CD8-positive, alpha-beta memory T cell (primary cell): Measurements from ENCODE around the gene MEGF6. TPM values are rescaled to one million over a fixed set of nuclear protein-coding genes. Genes with fewer than 3 reads are reported as not detected.

Source experiments
- CTCF ChIA-PET: fragments of 350-600 bp; sonication (Branson Sonifier 250); formaldehyde crosslinking; loops from one replicate; lab custom pipeline; 2021; ENCODE audit warnings: antibody characterized with exemption; lab: Charles Lee
- POLR2A ChIA-PET: fragments of 350-600 bp; sonication (Branson Sonifier 250); formaldehyde crosslinking; loops from one replicate; lab custom pipeline; 2021; ENCODE audit warnings: antibody characterized with exemption; lab: Charles Lee
- DNase-seq, 5 donors: peaks; one replicate each; pipeline versions ENCODE4 v3.0.0 to v3.0.0-alpha.2; 2020 to 2022; ENCODE audit warnings: mixed read lengths in 1 of 5
- H3K27ac ChIP-seq: one replicate; pipeline ENCODE4 v1.7.0; 2013; ENCODE audit warnings: low read depth, mild to moderate bottlenecking, low read length, moderate library complexity
- H3K27me3 ChIP-seq: 2 replicates; pipeline ENCODE4 v1.7.0; 2013; ENCODE audit warnings: low read length, mild to moderate bottlenecking; ENCODE audit not compliant: insufficient read depth, poor library complexity, severe bottlenecking
- H3K36me3 ChIP-seq: 2 replicates; pipeline ENCODE4 v1.7.0; 2013; ENCODE audit warnings: mild to moderate bottlenecking, low read length, moderate library complexity; ENCODE audit not compliant: insufficient read depth
- H3K4me1 ChIP-seq: 2 replicates; pipeline ENCODE4 v1.7.0; 2013; ENCODE audit warnings: mild to moderate bottlenecking, low read length, moderate library complexity; ENCODE audit not compliant: insufficient read depth
- H3K4me3 ChIP-seq: 2 replicates; pipeline ENCODE4 v1.7.0; 2013; ENCODE audit warnings: mild to moderate bottlenecking, low read length
- H3K9me3 ChIP-seq: 2 replicates; pipeline ENCODE4 v1.7.0; 2013; ENCODE audit warnings: mild to moderate bottlenecking, low read length
- H3K27ac Mint-ChIP-seq, 8 donors: one replicate each; pipeline ENCODE4 v1.8.0; 2020 to 2021; ENCODE audit warnings: mixed read lengths in 8 of 8, mild to moderate bottlenecking in 6 of 8, inconsistent platforms in 3 of 8, moderate library complexity in 3 of 8
- H3K27me3 Mint-ChIP-seq, 2 donors: one replicate each; pipeline ENCODE4 v1.8.0; 2020 to 2021; ENCODE audit warnings: mixed read lengths in 2 of 2, mild to moderate bottlenecking in 1 of 2, moderate library complexity in 1 of 2
- H3K36me3 Mint-ChIP-seq, 3 donors: one replicate each; pipeline ENCODE4 v1.8.0; 2020 to 2021; ENCODE audit warnings: mixed read lengths in 3 of 3, inconsistent platforms in 1 of 3, mild to moderate bottlenecking in 1 of 3
- H3K4me1 Mint-ChIP-seq, 3 donors: one replicate each; pipeline ENCODE4 v1.8.0; 2020 to 2021; ENCODE audit warnings: mixed read lengths in 3 of 3, inconsistent platforms in 1 of 3, mild to moderate bottlenecking in 1 of 3
- H3K4me3 Mint-ChIP-seq, 7 donors: one replicate each; pipeline ENCODE4 v1.8.0; 2020 to 2021; ENCODE audit warnings: mixed read lengths in 7 of 7, mild to moderate bottlenecking in 6 of 7, moderate library complexity in 4 of 7, inconsistent platforms in 2 of 7
- H3K9me3 Mint-ChIP-seq, 5 donors: one replicate each; pipeline ENCODE4 v1.8.0; 2020 to 2022; ENCODE audit warnings: mixed read lengths in 5 of 5, mild to moderate bottlenecking in 3 of 5, moderate library complexity in 2 of 5, inconsistent platforms in 1 of 5
- polyA plus RNA-seq: library from polyadenylated mRNA; unstranded; fragments of 300-500 nt; fragmentation: Illumina TruSeq; gene quantifications from one replicate; pipeline ENCODE4 v1.2.3, GENCODE V29; 2021
- total RNA-seq, 2 experiments: library from RNA; stranded (reverse); gene quantifications; one replicate each; pipeline ENCODE4 v1.2.3, GENCODE V29; 2021

Gene MEGF6
- total and polyA plus RNA-seq, 3 experiments from 2014 or later = 3.4 to 12.0 (median 10.8) TPM

- H3K4me3 ChIP-seq = no peak overlapping the region
- H3K36me3 ChIP-seq = no peaks in the 10 kb centered on the region
- Mint-ChIP-seq H3K36me3 (no peaks in the 10 kb centered on the region), H3K27me3 (no peaks in the 10 kb centered on the region), H3K4me1 (no peaks in the 10 kb centered on the region), H3K4me3 (no peak overlapping the region), H3K9me3 (no peaks in the 10 kb centered on the region), H3K27ac (no peak overlapping the region)
- no peak overlapping the region for H3K27ac ChIP-seq
- DNase-seq = no peak
- H3K4me1 ChIP-seq = no peaks in the 10 kb centered on the region
- H3K9me3 ChIP-seq = no peaks in the 10 kb centered on the region
- H3K27me3 ChIP-seq = no peaks in the 10 kb centered on the region
- ChIA-PET CTCF (no interaction called here), POLR2A (no interaction called here)
These were observed 65.8 kb downstream of the MEGF6 start for GRCh38 chr1:3545363-3546047.

GRCh38 chr1:3544040-3544977, 67.0 kb downstream of the MEGF6 start:
- ChIA-PET POLR2A (no interaction called here), CTCF (no interaction called here)
- no peaks in the 10 kb centered on the region for H3K27me3 Mint-ChIP-seq
- Histone ChIP-seq H3K9me3 (no peaks in the 10 kb centered on the region), H3K27ac (no peak overlapping the region), H3K4me3 (no peak overlapping the region), H3K36me3 (no peaks in the 10 kb centered on the region), H3K27me3 (no peaks in the 10 kb centered on the region), H3K4me1 (no peaks in the 10 kb centered on the region)
- no peak overlapping the region for H3K4me3 Mint-ChIP-seq
- no peak overlapping the region for H3K27ac Mint-ChIP-seq
- no peaks in the 10 kb centered on the region for H3K9me3 Mint-ChIP-seq
- DNase-seq = no peak
- no peaks in the 10 kb centered on the region for H3K4me1 Mint-ChIP-seq
- H3K36me3 Mint-ChIP-seq = no peaks in the 10 kb centered on the region

GRCh38 chr1:3543076-3544039, 68.0 kb downstream of the MEGF6 start:
- Mint-ChIP-seq H3K4me3 (no peak overlapping the region), H3K36me3 (no peaks in the 10 kb centered on the region), H3K27ac (no peak overlapping the region), H3K27me3 (no peaks in the 10 kb centered on the region), H3K4me1 (no peaks in the 10 kb centered on the region), H3K9me3 (no peaks in the 10 kb centered on the region)
- no peak overlapping the region for H3K4me3 ChIP-seq
- no peak for DNase-seq
- CTCF ChIA-PET = interaction anchor here (0.9 kb wide), 1 partner anchor 53 kb away, joined by 3 read pairs; no protein-coding TSS in a partner anchor
- H3K9me3 ChIP-seq = no peaks in the 10 kb centered on the region
- H3K27me3 ChIP-seq = no peaks in the 10 kb centered on the region
- no peak overlapping the region for H3K27ac ChIP-seq
- H3K4me1 ChIP-seq = no peaks in the 10 kb centered on the region
- POLR2A ChIA-PET = no interaction called here
- H3K36me3 ChIP-seq = no peaks in the 10 kb centered on the region

GRCh38 chr1:3542676-3543075, 68.6 kb downstream of the MEGF6 start:
- ChIA-PET CTCF (interaction anchor here (0.9 kb wide), 1 partner anchor 52 kb away, joined by 3 read pairs; no protein-coding TSS in a partner anchor), POLR2A (no interaction called here)
- Histone ChIP-seq H3K9me3 (no peaks in the 10 kb centered on the region), H3K27ac (no peak overlapping the region), H3K27me3 (no peaks in the 10 kb centered on the region), H3K4me3 (no peak overlapping the region), H3K36me3 (no peaks in the 10 kb centered on the region), H3K4me1 (no peaks in the 10 kb centered on the region)
- H3K36me3 Mint-ChIP-seq = no peaks in the 10 kb centered on the region
- H3K27me3 Mint-ChIP-seq = no peaks in the 10 kb centered on the region
- no peaks in the 10 kb centered on the region for H3K9me3 Mint-ChIP-seq
- no peak overlapping the region for H3K27ac Mint-ChIP-seq
- no peak for DNase-seq
- no peak overlapping the region for H3K4me3 Mint-ChIP-seq
- H3K4me1 Mint-ChIP-seq = no peaks in the 10 kb centered on the region

- DNase-seq = no peak
- Mint-ChIP-seq H3K27me3 (no peaks in the 10 kb centered on the region), H3K36me3 (no peaks in the 10 kb centered on the region), H3K4me1 (no peaks in the 10 kb centered on the region), H3K9me3 (no peaks in the 10 kb centered on the region), H3K4me3 (no peak overlapping the region), H3K27ac (peak overlapping the region in 1 of 8 donors; percentile 47)
- POLR2A ChIA-PET = no interaction called here
- H3K4me3 ChIP-seq = no peak overlapping the region
- H3K36me3 ChIP-seq = no peaks in the 10 kb centered on the region
- H3K9me3 ChIP-seq = no peaks in the 10 kb centered on the region
- no peak overlapping the region for H3K27ac ChIP-seq
- H3K27me3 ChIP-seq = no peaks in the 10 kb centered on the region
- H3K4me1 ChIP-seq = no peaks in the 10 kb centered on the region
- CTCF ChIA-PET = no interaction called here
These were observed 69.4 kb downstream of the MEGF6 start for GRCh38 chr1:3541936-3542335.

GRCh38 chr1:3541465-3541864, 69.8 kb downstream of the MEGF6 start:
- no peak for DNase-seq
- ChIA-PET CTCF (no interaction called here), POLR2A (no interaction called here)
- no peaks in the 10 kb centered on the region for H3K27me3 Mint-ChIP-seq
- Histone ChIP-seq H3K27ac (no peak overlapping the region), H3K27me3 (no peaks in the 10 kb centered on the region), H3K4me3 (no peak overlapping the region), H3K4me1 (no peaks in the 10 kb centered on the region), H3K9me3 (no peaks in the 10 kb centered on the region), H3K36me3 (no peaks in the 10 kb centered on the region)
- H3K27ac Mint-ChIP-seq = no peak overlapping the region
- no peaks in the 10 kb centered on the region for H3K36me3 Mint-ChIP-seq
- H3K9me3 Mint-ChIP-seq = no peaks in the 10 kb centered on the region
- H3K4me3 Mint-ChIP-seq = no peak overlapping the region
- no peaks in the 10 kb centered on the region for H3K4me1 Mint-ChIP-seq

- Histone ChIP-seq H3K4me3 (no peak overlapping the region), H3K27me3 (no peaks in the 10 kb centered on the region), H3K36me3 (no peaks in the 10 kb centered on the region), H3K27ac (no peak overlapping the region), H3K9me3 (no peaks in the 10 kb centered on the region), H3K4me1 (no peaks in the 10 kb centered on the region)
- Mint-ChIP-seq H3K4me3 (no peak overlapping the region), H3K27me3 (no peaks in the 10 kb centered on the region), H3K9me3 (no peaks in the 10 kb centered on the region), H3K4me1 (no peaks in the 10 kb centered on the region), H3K36me3 (no peaks in the 10 kb centered on the region), H3K27ac (no peak overlapping the region)
- no peak for DNase-seq
- ChIA-PET CTCF (no interaction called here), POLR2A (no interaction called here)
These were observed 70.4 kb downstream of the MEGF6 start for GRCh38 chr1:3540876-3541275.
